T-helper 1 cell (primary cell): ENCODE results near the gene MYO18B.

Experiments used
- DNase-seq, 5 donors: peaks; one replicate each; pipeline ENCODE4 v3.0.0-alpha.2; 2012 to 2020

MYO18B gene

DNA sequence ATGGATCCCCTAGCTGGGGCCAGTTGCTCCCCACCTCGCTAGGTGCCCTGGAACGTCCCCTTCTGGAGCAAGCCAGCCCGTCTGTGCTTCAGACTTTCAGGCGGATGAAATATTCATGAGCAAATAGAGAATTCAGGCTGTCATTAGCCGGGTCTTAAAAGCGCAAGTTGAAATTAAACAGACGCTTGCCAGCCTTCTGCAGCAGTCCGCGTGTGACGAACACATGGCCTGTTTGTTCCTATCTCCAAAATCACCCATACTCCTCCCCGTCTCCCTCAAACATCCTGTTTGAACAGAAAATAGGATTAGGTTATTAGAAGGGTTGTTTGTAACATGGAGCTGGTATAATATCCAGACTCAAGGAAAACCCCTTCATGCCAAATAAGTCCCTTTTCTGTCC lies 38.7 kb downstream of the MYO18B start:
- DNase-seq: no peak

DNA sequence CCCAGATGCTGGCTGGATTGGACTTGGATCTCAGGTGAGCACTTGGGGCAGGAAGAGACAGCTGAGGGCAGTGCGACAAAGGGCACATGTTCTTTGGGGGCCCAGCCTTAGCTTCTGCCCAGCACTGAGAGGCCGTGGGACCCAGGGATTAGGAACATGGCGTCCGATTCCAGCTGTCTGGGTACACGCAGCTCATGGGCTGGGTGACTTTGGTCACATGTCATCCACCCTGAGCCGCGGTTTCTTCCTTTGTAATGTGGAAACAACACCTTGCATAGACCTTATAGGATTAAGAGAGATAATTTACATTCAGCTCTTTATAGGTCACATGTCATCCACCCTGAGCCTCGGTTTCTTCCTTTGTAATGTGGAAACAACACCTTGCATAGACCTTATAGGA lies 39.8 kb downstream of the MYO18B start:
- DNase-seq: no peak

DNA sequence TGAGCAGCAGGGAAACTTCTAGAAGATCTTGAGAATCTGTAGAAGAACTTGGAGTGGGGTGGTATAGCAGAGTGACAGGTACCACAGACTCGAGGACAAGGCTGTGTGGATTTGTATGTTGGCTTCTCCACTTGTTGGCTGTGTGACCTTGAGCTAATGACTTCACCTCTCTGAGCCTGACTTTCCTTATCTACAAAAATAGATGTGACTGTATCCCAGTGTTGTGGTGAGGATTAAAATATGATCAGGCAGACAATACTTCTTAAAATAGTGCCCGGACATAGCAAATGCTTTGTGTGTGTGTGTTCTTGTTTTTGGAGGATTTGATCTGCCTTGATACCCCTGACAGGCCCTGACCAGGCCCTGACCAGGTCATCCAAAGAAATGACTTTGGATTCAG lies 40.8 kb downstream of the MYO18B start:
- no peak for DNase-seq

DNA sequence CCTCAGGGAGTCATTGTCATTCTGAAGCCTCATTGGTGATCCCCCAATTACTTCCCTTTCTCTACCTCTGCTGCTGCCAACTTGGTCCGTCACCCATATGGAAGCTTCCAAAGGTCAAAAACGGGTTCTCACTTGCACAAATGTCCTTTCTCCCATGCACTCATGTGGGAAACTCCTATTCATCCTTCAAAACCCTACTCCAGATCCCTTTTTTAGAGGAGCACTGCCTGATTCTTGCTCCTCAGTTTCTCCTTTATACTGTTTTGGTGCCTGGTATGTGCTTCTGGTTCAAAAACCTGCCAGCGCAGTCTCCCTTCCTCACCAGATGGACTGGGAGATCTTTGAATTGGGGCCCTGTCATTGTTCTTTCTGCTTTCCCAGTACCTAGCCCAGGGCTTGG lies 41.9 kb downstream of the MYO18B start:
- no peak for DNase-seq

DNA sequence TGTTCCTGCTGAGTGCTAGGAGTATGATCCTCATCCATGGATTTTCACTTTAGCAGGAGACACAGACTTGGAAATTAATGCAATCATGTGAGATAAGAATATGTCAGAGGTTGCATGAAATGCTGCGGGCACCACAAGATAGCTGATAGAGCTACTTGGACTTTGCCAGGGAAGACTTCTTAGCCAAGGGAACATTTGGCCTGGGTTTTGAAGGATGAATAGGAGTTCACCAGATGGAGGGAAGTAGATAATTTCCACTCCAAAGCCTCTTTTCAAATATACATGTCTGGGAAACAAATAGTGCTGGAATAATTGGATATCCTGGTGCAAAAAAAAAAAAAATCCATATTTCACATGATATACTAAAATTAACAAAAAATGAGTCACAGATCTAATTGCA lies 44.2 kb downstream of the MYO18B start:
- no peak for DNase-seq

DNA sequence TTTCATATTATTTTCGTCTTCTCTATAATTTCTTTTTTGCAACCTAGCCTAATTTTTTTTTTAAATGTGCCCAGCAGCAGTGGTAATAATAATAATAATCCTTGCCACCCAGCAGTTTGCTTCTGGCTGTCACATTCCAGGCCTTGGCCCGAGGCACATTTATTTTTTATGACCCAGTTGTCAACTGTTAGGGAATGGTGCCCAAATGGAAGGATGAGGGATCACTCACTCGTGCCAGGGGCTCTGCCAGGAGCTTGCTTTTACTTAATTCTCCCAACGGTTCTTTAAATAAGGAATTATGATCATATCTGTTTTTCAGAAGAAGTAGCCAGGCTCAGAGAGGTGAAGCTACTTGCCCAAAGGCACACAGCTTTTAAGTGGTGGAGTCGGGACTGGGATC lies 49.6 kb downstream of the MYO18B start:
- no peak for DNase-seq

DNA sequence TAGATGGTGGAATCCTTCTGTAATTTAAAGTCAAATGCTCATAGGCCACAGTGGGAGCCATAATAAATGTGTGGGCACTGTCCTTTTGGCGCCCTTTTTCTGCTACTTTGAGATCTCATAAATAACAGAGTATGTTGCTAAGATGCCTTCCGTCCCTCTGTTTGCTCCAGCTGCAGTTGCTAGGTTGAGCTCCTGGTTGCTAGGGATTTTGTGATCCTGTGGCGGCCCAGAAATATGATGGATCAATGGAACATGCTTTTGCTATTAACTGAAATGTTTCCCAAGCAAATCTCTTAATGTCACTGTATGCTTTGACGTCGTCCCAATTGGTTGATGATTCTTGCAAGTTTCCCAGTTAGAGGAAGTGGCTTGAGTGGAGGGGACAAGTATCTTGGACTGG lies 53.5 kb downstream of the MYO18B start:
- no peak for DNase-seq

DNA sequence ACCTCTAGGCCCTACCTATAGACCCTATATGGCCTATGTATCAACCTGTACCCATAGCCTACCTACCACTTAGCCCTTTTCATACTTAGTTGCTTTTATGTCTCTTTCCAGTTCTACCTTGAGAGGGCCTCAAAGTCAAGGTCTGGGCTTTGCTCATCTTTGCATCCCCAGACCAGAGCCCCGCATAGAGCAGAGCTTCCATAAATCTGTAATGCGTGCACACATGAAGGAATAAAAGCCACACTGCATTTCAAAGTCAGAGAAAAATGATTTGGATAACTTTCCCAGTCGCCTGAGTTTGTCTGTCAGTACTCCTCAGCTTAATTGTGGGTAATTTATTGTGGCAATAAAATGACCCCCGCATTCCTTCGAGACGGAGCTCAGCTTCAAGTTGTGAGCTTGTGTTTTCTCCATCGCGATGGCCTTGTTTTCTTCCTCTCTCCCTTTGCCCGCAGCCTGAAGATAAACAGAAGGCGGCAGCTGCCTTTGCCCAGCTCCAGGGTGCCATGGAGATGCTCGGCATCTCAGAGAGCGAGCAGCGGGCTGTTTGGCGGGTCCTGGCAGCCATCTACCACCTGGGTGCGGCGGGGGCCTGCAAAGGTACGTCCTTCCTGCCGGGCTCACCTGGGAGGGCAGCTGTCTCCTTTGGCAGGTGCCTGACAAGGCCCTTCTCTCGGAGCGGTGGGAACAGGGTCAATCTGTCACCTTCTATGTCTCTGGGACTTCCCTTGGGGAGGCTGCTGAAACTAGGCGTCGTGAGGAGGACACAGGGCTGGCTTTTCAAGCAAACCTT lies 55.7 kb downstream of the MYO18B start:
- no peak for DNase-seq

DNA sequence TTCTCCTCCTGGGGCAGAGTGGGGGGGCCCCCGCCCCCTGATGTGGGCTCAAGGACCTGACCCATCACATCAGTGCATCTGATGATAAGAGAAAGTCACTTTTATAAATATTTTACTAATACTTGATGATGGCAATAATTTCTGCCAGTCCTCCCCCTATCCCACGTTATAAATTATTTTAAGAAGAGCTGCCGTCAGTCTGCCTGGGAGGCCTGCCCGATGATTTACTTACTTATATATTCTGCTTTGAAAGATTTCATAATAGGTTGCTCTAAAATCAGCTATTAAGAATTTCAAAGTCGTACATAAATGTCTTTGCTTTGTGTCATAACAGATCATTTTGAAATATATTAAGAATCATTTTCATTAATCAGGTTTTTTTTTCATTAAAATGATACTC lies 58.8 kb downstream of the MYO18B start:
- no peak for DNase-seq

DNA sequence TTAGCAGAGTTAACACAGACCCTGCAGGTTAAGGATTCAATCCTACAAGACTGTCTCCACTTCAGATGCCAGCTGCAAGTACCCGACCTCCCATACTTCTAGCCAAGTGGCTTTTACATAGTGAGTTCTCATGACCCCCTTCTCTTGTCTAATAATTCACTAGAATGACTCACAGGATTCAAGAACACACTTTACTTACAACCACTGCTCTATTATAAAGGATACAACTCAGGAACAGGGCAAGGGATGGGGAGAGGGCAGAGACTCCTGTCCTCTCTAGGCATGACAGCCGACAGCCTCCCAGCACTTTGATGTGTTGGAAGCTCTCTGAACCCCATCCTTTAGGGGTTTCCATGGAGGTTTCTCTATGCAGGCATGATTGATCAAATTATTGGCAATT lies 60.0 kb downstream of the MYO18B start:
- no peak for DNase-seq

DNA sequence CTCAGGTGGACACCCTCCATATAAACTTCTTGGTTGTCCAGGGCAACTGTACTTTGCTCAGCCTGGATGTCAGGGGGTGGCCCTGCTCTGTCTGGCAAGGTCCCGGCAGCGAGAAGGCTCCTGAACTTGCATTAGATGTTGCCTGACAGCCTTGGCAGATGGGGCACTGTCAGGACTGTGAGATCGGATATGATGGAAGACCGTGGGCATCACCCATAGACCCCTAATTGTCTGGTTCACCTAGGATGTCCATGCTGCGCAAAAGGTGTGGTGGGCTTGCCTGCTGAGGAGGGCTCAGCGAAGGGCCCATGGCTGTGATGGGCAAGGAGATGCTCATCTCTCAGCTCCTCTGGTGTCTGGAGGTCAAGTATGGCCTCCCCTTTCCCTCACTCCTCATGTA lies 62.7 kb downstream of the MYO18B start:
- DNase-seq: no peak

DNA sequence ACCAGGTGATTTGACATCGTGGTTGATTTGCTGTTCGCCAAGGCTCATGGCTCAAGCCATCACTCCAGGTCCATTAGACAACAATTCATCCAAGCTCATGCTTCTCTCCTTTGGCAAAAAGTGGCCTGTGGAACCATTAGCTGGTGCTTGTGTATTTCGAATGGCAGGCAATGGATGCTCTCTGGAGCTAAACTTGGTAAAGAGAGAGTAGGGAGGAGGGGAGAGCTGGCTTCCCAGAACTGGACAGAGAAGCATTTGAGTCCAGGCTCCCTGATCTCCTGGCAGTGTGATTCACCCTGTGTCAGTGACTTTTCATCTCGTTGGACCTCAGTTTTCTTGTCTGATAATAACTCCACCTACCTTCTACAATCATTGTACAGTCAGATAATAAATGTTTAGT lies 64.6 kb downstream of the MYO18B start:
- no peak for DNase-seq

DNA sequence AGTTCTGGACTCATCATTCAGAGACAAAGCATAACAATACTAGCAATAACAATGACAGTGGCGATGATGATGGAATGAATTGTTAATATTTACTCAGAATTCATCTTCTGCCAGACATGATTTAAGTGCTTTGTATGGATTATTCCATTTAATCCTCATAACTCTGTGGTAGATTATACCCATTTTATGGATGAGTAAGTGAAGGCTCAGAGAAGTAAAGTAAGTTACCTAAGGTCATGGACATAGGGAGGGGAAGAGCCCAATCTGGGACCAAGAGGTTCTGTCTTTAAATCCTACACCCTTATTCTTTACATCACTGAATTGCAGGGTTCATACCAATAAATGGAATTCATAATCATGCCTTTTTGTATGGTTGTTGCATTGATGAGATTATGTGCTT lies 72.7 kb downstream of the MYO18B start:
- no peak for DNase-seq

DNA sequence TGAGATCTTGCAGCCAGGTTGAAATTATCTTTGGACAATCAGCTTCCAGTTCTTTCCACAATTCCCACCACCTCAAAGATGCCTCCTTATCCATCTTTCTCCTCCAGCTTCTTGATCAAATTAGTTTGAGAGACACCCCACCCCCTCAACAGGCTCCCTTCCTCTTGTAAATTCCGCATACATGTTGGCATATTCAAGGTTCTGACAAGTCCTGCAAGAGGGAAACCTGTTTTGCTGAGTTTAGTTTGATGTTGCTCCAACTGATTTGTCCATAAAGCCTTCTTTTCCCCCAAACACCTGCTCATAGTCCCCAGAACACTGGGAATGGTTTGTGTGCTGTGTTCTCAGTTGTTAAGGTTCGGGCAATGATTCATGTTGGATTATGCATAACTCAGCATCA lies 73.6 kb downstream of the MYO18B start:
- DNase-seq: no peak

DNA sequence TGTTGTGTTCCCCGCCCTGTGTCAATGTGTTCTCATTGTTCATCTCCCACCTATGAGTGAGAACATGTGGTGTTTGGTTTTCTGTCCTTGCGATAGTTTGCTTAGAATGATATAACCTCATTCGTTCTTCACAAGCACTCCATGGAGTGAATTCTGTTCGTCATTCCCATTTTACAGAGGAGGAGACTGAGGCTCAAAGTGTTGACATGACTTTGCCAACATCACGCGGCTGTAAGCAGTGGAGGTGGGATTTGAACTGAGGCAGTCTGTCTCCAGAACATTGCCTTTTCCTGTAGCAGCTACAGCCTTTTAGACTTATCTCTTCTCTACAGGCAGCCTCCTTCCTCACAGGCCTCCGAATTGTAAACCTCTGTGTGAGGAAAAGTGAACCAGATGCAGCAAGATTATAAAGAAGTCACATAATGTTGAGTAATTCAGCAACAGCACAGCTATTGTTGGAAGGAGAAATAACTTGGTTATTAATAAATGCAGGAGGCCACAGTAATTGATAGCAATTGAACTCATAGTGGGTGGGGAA lies 74.6 kb downstream of the MYO18B start:
- DNase-seq: no peak

DNA sequence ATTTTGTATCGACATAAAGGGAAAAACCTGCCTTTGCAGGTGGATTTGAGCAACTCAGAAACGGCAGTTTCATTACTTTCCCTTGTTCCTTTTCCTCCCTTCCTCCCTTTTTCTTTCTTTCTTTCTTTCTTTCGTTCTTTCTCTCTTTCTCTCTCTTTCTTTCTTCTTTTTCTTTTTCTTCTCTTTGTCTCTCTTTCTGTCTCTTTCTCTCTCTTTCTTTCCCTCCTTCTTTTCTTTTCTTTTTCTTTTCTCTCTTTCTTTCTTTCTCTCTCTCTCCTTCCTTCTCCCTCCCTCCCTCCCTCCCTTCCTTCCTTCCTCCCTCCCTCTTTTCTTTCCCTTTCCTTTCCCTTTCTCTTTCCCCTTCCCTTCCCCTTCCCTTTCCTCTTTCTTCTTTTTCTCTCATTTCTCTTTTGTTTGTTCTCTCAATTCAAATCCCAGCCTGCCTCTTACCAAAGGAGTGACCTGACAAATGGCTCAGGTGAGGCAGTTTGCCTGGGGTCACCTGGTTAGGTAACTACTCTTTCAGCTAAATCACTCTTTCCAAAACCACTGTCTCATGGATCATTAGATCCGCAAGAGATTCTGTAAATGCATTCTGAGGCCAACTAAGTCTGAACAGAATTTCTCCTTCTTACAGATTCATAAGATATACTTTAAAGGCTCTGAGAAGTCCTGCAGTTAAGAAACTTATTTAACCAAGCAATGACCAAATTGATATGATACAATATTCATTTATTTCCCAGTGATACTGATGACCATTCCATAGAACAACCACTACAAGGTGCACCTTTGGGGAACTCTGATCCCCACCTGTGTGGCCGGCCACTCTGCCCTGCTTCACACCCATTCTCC lies 75.3 kb downstream of the MYO18B start:
- DNase-seq: no peak

DNA sequence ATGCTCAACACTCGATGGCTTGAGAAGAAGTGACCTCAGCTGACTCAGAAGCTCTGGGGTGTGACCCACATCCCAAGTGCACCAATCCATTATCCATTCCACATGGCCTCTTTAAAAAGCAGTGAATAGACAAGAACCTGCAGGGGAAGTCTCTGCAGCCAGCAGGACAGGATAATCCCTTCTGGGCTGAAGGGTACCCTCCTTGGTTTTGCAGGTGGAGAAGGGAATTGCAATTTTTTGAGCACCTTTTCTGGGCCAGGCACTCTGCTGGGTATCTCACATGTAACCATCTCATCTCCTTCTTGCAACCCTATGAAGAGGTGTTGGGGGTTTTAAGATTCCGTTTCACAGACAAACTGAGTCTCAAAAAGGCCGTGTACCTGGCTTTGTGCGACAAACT lies 76.6 kb downstream of the MYO18B start:
- no peak for DNase-seq

DNA sequence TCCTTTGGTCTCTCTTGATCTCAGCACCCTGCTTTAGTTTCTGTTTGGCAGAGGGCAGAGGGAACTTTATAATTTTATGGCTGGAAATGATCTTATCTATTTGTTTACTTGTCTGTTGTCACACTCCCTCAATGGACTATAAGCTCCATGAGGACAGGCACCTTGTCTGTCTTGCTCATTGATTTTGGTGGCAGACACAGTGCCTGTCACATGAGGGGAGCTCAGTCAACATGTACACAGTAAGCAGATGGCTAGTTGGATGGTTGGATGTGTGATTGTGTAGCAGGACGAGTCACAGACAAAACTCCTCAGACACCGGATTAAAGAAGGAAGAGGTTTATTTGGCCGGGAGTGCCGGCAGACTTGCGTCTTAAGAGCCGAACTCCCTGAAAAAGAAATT lies 80.4 kb downstream of the MYO18B start:
- no peak for DNase-seq

DNA sequence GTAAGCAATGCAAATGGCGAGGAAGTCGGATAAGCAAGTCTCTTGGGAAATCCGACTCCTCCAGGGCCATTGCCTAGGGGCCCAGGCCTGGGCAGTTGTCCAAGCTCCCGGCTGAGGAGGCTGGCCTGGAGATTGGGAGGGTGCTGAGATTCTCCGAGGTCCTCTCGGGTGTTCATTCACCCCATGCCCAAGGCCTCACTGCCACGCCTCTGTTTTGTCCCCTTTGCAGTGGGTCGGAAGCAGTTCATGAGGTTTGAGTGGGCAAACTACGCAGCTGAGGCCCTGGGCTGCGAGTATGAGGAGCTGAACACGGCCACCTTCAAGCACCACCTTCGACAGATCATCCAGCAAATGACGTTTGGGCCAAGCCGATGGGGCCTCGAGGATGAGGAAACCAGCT lies 81.3 kb downstream of the MYO18B start:
- no peak for DNase-seq

DNA sequence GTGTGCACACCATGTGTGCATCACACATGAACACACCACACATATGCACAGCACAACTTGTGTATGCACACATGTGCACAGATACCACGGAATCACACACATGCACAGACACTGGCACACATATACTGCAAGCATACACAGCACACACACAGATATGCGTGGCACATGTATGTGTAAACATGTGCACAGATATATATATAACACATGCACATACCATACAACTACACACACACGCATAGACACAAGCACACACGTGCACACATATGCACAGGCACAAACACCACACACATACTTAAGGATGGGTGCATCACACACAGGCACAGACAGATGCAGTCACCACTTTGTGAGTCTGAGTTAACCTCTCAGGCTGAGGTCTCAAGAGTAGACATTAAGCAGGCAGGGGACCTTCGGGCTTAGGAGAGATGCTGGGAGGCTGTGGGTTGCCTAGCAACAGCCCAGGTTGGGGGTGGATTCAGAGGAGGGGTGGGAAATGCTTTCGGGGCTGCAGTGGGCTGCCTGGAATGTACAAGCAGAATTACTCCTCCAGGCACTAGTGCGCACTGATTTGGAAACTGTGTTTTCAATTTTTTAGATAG lies 82.9 kb downstream of the MYO18B start:
- DNase-seq: no peak

DNA sequence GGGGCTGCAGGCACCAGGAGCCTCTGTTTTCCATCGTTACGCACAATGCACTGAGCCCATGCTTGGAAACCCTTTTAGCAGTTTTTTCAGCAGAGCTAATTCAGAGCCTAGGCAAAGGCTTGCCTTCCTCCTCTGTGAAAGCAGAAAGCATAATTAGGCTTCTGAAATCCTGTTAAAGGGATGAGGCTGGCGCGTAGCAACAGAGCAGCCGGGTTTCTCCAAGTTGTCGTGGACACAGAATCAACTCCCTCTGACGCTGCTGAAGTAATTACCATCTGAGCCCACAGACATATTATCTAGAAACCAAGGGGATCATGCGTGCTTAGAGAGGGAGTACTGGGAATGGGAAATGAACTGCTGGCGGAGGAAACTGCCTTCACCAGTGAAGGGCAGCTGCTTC lies 85.4 kb downstream of the MYO18B start:
- DNase-seq: no peak

DNA sequence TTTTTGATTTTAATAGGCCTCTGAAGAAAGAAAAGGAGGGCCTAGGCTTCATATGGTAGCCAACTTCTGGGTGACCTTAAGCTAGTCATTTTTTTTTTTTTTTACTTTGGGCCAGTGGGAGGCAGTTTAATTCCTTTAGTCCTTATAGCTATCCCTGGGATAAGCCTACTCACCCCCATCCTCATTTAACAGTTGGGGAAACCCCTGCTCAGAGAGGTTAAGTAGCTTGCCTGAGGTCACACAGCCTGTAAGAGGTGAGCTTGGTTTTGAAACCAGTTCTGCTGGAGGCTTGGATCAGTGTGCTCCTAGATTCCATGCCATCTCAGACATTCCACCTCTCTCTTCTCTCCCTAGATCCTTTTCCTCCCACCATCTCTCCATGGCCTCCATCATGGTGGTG lies 86.4 kb downstream of the MYO18B start:
- no peak for DNase-seq

DNA sequence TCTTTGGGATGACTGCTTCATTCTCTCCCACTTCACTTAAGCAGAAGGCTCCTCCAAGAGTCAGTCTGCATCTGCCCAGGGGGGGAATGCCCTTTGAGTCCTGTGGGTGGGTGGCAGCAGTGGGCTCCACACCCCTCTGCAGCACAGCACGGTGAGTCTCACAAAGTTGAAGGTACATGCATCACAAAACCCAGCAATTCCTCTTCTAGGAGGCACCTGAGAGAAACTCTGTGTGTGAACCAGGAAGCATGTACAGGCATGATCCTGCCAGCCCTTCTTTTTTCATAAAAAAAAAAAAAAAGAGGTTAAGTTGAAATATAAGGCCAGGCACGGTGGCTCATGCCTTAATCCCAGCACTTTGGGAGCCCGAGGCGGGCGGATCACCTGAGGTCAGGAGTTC lies 87.2 kb downstream of the MYO18B start:
- no peak for DNase-seq
